HTERT RPE-1 (cell line): ENCODE measurements around the gene ZNF609.
"Not testable (repeated sequence)": the region's sequence is repeated elsewhere in the genome, so short reads cannot be mapped to it uniquely, and the experiment has no call there.

ENCODE experiments used
- in situ Hi-C: fragments of 300-500 bp; cut with MboI; formaldehyde crosslinking; loops from 4 replicates; pipeline ENCODE4 v1.14.3; 2020; ENCODE audit warnings: low sequenced_read_pairs

Gene ZNF609

GRCh38 chr15:64643685-64644084 lies 183.3 kb downstream of the ZNF609 start:
- in situ Hi-C loops = no loop called here

GRCh38 chr15:64644811-64645210 lies 184.4 kb downstream of the ZNF609 start:
- in situ Hi-C loops = not testable (repeated sequence)

- in situ Hi-C loops = no loop called here
These were observed 185.6 kb downstream of the ZNF609 start for GRCh38 chr15:64645995-64646394.

GRCh38 chr15:64647367-64647766 lies 187.0 kb downstream of the ZNF609 start:
- in situ Hi-C loops = no loop called here

DNA sequence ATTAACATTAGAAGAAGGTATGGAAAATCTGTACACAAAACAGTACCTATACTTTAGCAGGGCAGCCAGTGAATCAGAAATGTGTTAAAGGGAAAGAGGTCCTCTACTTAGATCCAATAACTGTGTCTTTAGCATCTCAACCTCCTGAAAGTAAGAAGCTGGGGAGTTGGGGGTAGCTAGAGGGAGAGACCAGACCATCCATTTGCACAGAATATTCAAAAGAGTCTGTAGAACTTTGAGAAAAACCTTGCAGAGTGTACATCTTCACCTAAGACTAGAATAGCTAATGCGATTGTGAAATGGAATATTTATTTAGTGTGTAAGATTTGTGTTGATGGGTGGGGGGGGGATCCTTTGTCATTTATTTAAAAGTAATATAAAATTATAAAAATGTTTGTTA lies 190.2 kb downstream of the ZNF609 start:
- in situ Hi-C loops = no loop called here

- in situ Hi-C loops = no loop called here
These were observed 191.3 kb downstream of the ZNF609 start for GRCh38 chr15:64651601-64652191.

DNA sequence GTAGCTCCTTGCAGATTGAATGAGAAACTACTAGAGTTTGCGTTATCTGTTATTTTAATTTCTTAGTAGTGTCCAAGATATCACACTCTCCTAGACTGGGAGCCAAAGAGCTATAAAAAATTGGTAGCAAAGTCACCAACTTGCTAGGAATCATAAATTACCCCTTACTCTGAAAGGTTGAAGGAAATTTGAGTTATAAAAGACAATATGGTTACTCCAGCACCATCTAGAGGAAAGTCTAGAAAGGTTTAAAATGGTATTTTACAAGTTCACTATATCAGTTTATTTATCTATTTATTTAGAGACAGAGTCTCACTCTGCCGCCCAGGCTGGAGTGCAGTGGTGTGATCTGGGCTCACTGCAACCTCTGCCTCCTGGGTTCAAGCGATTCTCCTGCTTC lies 193.4 kb downstream of the ZNF609 start:
- in situ Hi-C loops = no loop called here

- in situ Hi-C loops = no loop called here
These were observed 196.1 kb downstream of the ZNF609 start for GRCh38 chr15:64656508-64656907.

DNA sequence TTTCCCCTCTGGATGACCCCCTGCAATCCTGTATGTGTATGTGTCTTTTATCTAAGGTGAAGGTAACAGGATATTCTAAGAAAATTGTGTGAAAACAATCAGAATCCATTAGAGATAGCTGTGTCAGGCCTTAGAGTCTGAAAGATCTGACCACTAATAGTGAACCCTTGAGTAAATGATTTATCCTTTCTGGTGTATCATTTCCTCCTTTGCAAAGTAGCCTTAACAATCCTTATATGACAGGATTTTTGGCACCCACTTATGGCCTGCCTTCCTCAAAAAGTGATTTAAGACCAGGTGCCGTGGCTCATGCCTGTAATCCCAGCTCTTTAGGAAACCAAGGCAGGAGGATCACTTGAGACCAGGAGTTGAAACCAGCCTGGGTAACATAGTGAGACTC lies 204.8 kb downstream of the ZNF609 start:
- in situ Hi-C loops = no loop called here

GRCh38 chr15:64667736-64668161 lies 207.4 kb downstream of the ZNF609 start:
- in situ Hi-C loops = no loop called here

GRCh38 chr15:64673866-64674265 lies 213.5 kb downstream of the ZNF609 start:
- in situ Hi-C loops = no loop called here

DNA sequence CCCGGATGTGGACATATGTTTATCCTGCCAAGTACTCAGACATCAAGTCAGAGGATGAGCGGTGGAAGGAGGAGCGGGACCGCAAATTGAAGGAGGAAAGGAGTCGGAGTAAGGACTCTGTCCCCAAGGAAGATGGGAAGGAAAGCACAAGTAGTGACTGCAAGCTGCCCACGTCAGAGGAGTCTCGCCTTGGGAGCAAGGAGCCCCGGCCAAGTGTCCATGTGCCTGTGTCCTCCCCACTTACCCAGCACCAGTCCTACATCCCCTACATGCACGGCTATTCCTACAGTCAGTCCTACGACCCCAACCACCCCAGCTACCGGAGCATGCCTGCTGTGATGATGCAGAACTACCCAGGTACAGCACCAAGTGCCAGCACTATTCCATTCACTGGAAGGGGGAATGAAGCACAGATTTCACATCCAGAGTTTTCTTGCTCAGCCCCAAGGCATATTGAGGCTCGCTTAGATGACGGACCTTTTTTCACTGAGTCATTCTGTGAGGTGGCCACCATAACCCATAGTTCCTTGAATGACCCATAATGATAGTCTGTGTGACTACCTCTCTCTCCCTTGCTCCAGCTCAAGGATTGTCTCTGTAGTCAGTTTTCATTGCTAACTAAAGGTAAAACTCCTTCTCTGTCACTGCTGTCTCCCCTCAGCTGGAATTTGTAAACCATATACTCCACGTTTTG lies 217.9 kb downstream of the ZNF609 start:
- in situ Hi-C loops = no loop called here

DNA sequence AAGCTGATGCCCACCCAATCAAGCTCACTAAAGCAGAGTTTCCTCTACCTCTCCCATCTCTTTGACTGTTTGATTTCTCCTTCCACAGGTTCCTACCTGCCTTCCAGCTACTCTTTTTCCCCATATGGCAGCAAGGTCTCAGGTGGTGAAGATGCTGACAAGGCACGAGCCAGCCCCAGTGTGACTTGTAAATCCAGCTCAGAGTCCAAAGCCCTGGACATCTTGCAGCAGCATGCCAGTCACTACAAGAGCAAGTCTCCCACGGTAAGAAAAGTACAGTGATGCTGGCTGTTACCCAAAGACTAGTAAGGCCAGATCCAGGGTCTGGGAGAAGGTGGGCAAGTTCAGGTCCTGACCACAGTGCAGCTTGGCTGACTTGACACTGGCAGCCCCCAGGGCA lies 219.7 kb downstream of the ZNF609 start:
- in situ Hi-C loops = no loop called here

- in situ Hi-C loops = no loop called here
These were observed 221.1 kb downstream of the ZNF609 start for GRCh38 chr15:64681424-64682024.

DNA sequence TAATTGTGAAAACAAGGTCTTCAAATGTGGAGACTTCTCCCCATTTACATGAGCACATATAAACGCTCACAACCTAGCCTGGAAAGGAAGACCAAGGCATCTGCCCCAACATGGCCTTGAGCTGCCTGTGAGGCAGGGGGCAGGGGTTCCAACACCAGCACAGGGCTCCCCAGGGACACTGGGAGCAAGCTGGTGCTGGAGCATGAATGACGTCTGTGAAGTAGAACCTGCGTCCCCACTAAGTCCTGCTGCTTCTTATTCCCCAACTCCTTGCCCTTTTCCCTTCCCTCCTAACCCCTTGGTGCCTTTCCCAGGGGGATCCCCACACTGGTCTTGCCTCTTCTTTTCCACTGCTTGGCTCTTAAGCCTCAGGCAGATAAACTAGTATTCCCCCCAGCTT lies 221.9 kb downstream of the ZNF609 start:
- in situ Hi-C loops = no loop called here

DNA sequence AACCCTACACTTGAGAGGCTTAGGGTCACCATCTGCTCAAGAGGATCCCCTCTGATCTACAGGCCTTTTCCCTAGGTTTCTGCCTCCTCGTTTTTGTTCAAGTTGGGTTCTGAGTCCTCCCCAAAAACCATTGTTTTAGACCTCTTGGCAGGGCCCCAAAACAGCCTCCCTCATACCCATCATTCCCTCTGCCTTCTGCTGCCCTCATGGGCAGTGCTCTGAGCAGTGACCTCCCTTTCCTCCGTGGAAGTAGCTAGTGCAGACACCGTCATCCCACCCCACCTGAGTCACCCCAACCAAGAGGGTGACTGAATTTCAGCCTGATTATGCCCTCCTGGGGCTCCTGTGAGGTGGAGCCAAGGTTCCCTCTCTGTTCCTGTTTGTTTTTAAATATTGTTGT lies 223.0 kb downstream of the ZNF609 start:
- in situ Hi-C loops = no loop called here

- in situ Hi-C loops = no loop called here
These were observed 225.0 kb downstream of the ZNF609 start for GRCh38 chr15:64685230-64685888.

- in situ Hi-C loops = no loop called here
These were observed 225.9 kb downstream of the ZNF609 start for GRCh38 chr15:64686130-64686735.

DNA sequence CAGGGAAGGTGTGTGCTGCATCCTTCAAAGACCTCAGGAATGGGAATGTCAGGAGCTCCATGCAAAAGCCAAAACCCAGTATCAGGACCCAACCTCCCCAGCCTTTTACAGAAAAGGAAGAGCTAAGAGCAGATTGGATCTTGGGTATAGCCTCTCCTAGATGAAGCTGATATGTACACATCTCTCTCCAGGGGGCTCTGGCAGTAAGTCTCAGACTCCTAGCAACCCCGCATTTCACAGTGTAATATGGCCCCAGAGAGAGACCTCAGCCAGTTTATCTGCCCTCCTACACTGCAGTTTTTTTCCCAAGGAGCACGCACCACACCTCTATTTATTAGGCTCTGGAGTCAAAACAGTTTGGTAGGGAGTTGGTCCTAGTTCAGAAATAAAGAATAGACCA lies 226.8 kb downstream of the ZNF609 start:
- in situ Hi-C loops = no loop called here

GRCh38 chr15:64687688-64688087 lies 227.3 kb downstream of the ZNF609 start:
- in situ Hi-C loops = no loop called here

DNA sequence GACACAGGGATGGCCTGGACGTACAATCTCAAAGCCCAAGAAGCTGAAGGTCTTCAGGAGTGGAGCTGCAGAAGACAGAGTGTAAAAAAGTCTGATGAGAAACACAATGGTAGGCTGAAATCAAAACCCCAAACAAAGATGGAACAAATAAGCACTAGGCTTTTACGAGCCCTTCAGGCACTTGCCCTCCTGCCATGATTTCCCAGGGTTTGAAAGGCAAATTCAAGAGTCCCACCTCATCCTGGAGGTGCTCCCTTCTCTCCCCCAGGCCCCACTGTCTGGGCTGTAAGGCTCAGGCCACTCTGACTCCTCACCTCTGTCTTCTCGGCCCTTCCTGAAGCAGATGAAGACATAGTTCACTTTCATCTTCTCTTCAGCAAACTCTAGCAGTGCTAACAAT lies 228.4 kb downstream of the ZNF609 start:
- in situ Hi-C loops = no loop called here
